Stimulated activated CD4-positive, alpha-beta T cell treated with anti-CD3 and anti-CD28 coated beads, Interleukin-1b, Interleukin-23, amount 100 ng/mL, for 1 hour (primary cell): ENCODE data around the gene ADAMTSL1.

Experiments
- DNase-seq, 2 donors: peaks; one replicate each; pipeline ENCODE4 v3.0.0-alpha.2; 2020; ENCODE audit warnings: low read depth in 2 of 2

ADAMTSL1 gene

GRCh38 chr9:18473652-18474279, at the start of gene ADAMTSL1:
Gene ADAMTSL1 (plus strand): TSS chr9:18474153. CDS start chr9:18474233, 80 bp downstream.
- DNase-seq = no peak

- no peak for DNase-seq
Measured at GRCh38 chr9:18427691-18428090, 46.3 kb upstream of the ADAMTSL1 start.

- no peak for DNase-seq
Measured at GRCh38 chr9:18428661-18429060, 45.3 kb upstream of the ADAMTSL1 start.

- DNase-seq = no peak
Measured at GRCh38 chr9:18429070-18429469, 44.9 kb upstream of the ADAMTSL1 start.

GRCh38 chr9:18433620-18434019, 40.3 kb upstream of the ADAMTSL1 start:
- no peak for DNase-seq

- no peak for DNase-seq
Measured at GRCh38 chr9:18437315-18438201, 36.4 kb upstream of the ADAMTSL1 start.

- DNase-seq = no peak
Measured at GRCh38 chr9:18438300-18438925, 35.5 kb upstream of the ADAMTSL1 start.

GRCh38 chr9:18438951-18439350, 35.0 kb upstream of the ADAMTSL1 start:
- no peak for DNase-seq

GRCh38 chr9:18441261-18441660, 32.7 kb upstream of the ADAMTSL1 start:
- DNase-seq = no peak

- peak in 1 of 2 donors; percentile 4 for DNase-seq
Measured at GRCh38 chr9:18442629-18443491, 31.1 kb upstream of the ADAMTSL1 start.

- DNase-seq = no peak
Measured at GRCh38 chr9:18447131-18447530, 26.8 kb upstream of the ADAMTSL1 start.

GRCh38 chr9:18447541-18447940, 26.4 kb upstream of the ADAMTSL1 start:
- no peak for DNase-seq

GRCh38 chr9:18448101-18448500, 25.9 kb upstream of the ADAMTSL1 start:
- DNase-seq = no peak

- DNase-seq = no peak
Measured at GRCh38 chr9:18451406-18451805, 22.5 kb upstream of the ADAMTSL1 start.

- DNase-seq = no peak
Measured at GRCh38 chr9:18452276-18452675, 21.7 kb upstream of the ADAMTSL1 start.

- DNase-seq = no peak
Measured at GRCh38 chr9:18456624-18457237, 17.2 kb upstream of the ADAMTSL1 start.

- no peak for DNase-seq
Measured at GRCh38 chr9:18457510-18457909, 16.4 kb upstream of the ADAMTSL1 start.

GRCh38 chr9:18459962-18460584, 13.9 kb upstream of the ADAMTSL1 start:
- no peak for DNase-seq

GRCh38 chr9:18461496-18461895, 12.5 kb upstream of the ADAMTSL1 start:
- DNase-seq = no peak

GRCh38 chr9:18463991-18464390, 10.0 kb upstream of the ADAMTSL1 start:
- DNase-seq = no peak

GRCh38 chr9:18466101-18466500, 7.9 kb upstream of the ADAMTSL1 start:
- no peak for DNase-seq
